Measurements from ENCODE around the gene ARPP19.

ARPP19 gene

GRCh38 chr15:52503788-52504496 is 64.9 kb downstream of the ARPP19 start:
- H3K4me3 Mint-ChIP-seq = no peak overlapping the region
- H3K36me3 Mint-ChIP-seq (ENCODE audit: low read depth) = no peaks in the 10 kb centered on the region
- H3K27me3 Mint-ChIP-seq (ENCODE audit: low read depth) = no peaks in the 10 kb centered on the region
- no peaks in the 10 kb centered on the region for H3K4me1 Mint-ChIP-seq
- no peak for TF ChIP-seq CTCF (IDR thresholded peaks at IDR 0.05; ENCODE audit: unreplicated experiment in 3 of 3)
- no peak overlapping the region for H3K27ac Mint-ChIP-seq
- H3K9me3 Mint-ChIP-seq = no peaks in the 10 kb centered on the region

- H3K4me1 Mint-ChIP-seq = no peaks in the 10 kb centered on the region
- no peak for TF ChIP-seq CTCF (IDR thresholded peaks at IDR 0.05; ENCODE audit: unreplicated experiment in 3 of 3)
- no peak overlapping the region for H3K4me3 Mint-ChIP-seq
- no peak overlapping the region for H3K27ac Mint-ChIP-seq
- H3K27me3 Mint-ChIP-seq (ENCODE audit: low read depth) = no peaks in the 10 kb centered on the region
- H3K9me3 Mint-ChIP-seq = no peaks in the 10 kb centered on the region
- no peaks in the 10 kb centered on the region for H3K36me3 Mint-ChIP-seq (ENCODE audit: low read depth)
Observed at GRCh38 chr15:52502608-52503007, 66.2 kb downstream of the ARPP19 start.

- Mint-ChIP-seq H3K36me3 (ENCODE audit: low read depth) (no peaks in the 10 kb centered on the region), H3K27me3 (ENCODE audit: low read depth) (no peaks in the 10 kb centered on the region), H3K27ac (no peak overlapping the region), H3K4me1 (no peaks in the 10 kb centered on the region), H3K4me3 (no peak overlapping the region), H3K9me3 (no peaks in the 10 kb centered on the region)
- TF ChIP-seq CTCF (IDR thresholded peaks at IDR 0.05; ENCODE audit: unreplicated experiment in 3 of 3) = no peak
Observed at GRCh38 chr15:52499506-52499905, 69.3 kb downstream of the ARPP19 start.

GRCh38 chr15:52498706-52499105 is 70.1 kb downstream of the ARPP19 start:
- Mint-ChIP-seq H3K27ac (no peak overlapping the region), H3K4me1 (no peaks in the 10 kb centered on the region), H3K4me3 (no peak overlapping the region), H3K9me3 (no peaks in the 10 kb centered on the region), H3K27me3 (ENCODE audit: low read depth) (no peaks in the 10 kb centered on the region), H3K36me3 (ENCODE audit: low read depth) (no peaks in the 10 kb centered on the region)
- TF ChIP-seq CTCF (IDR thresholded peaks at IDR 0.05; ENCODE audit: unreplicated experiment in 3 of 3) = no peak

Data from nephron (organoid).